ENCODE results near the gene BAIAP2L2.
"Not testable (repeated sequence)": the region's sequence is repeated elsewhere in the genome, so short reads cannot be mapped to it uniquely, and the experiment has no call there.

The BAIAP2L2 gene

DNA sequence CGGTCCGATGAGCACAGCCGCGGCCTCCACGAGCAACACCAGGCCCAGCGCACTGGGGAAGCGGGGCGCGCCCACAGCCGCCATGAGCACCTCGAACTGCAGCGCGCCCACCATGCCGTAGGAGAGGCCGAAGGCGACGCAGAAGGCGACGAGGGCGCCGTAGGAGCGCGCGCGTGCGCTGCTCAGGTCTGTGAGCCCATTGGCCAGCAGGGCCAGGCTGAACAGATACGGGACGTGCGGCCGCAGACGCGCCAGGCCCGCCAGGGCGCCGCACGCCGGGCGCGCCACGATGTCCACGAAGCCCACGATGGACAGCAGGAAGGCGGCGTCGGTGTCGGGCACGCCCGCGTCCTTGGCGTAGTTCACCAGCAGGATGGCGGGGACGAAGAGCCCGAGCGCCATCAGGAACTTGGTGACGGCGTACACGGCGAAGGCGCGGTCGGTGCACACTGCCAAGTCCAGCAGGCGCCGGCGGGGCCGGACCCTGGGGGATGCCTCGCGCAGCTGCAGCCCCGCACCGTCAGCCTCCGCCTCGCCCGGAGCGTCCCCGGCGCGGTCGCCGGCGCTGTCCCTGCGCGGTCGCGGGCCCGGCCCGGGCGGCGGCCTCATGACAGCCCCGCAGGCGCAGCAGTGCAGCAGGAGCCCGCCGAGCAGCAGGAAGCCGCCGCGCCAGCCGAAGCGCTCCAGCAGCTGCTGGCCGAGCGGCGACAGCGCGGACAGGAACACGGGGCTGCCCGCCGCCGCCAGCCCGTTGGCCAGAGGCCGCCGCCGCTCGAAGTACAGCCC, 29.4 kb downstream of the BAIAP2L2 start:
- no peak for DNase-seq (ENCODE audit: low spot score)

DNA sequence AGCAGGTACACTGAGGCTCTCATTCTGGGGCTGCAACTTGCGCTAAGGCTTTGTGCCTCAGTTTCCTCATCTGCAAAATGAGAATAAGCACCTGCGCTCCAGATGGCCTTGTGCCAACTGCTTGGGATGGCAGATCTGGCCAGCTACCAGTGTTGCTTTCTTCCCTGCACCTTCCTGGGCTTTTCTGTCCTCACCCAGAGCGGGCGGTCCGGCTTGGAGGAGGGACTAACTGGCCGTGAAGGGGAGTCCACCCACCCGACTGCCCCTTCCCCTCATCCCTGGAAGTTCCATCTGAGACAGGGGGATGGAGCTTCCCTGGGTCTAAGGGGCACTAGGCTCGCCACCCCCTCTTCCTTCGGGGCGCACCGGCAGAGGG, 30.0 kb downstream of the BAIAP2L2 start:
- no peak for DNase-seq (ENCODE audit: low spot score)

DNA sequence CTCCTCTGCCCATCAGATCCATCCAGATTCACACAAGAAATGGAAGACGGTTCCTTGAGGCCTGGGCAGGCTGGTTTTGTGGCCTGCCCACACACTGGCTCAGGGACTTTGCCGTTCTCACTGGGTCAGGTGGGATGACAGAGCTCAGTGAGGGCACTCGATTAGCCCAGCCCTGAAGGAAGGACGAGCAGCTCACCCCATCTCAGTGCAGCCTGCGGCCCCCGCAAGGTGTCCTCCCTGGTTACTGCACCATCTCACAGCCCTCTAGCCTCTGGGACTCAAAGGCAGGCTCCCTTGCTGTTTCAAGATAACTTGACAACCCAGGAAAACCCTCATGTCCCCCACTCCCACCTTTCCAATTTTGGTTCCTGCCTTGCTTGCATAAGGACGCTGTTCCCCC, 30.7 kb downstream of the BAIAP2L2 start:
- no peak for DNase-seq (ENCODE audit: low spot score)

DNA sequence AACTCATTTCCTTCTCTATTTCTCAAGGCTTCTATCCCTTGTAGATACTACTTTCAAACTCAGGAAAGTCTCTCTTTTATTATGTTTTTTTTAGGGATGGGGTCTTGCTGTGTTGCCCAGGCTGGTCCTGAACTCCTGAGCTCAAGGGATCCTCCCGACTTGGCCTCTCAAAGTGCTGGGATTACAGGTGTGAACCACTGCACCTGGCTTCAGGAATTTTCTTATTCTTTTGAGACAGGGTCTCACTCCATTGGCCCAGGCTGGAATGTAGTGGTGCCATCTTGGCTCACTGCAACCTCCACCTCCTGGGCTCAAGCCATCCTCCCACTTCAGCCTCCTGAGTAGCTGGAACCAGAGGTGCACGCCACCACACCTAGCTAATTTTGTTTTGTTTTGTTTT, 31.3 kb downstream of the BAIAP2L2 start:
- not testable (repeated sequence) for DNase-seq (ENCODE audit: low spot score)

DNA sequence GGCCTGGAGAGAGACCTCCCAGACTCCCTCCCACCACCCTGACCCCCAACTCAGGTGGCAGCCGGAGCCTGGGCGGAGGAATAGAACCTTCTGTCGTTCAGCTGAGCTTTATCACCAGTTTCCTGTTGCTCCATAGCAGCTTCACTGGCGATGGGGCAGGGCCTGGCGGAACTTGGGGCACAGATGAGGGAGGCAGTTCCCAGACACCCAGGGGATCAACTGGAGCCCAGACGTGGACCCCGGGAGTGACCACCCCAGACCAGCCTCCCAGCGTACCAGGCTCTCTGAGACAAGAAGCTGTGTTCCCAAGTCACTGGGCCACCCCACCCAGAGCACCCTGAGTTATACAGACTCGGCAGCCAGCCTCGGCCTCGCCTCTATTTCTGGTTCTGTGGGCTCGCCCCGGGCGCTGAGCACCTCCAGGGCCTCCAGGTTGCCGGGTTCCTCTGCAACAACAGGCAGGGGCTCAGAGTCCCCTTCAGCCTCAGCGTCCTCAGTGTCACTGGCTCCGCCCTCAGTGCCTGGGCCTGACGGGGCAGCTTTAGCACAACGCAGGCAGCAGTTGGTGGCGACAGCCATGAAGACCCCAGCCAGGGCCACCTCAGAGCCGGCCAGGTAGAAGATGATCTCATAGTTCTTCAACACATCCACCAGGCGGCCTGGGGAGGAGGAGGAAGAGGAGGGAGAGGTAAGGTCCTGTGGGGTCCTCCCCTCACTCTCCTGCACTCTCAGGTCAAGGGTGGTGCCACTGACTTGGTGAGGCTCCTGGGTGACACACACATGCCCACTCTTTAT, 32.2 kb downstream of the BAIAP2L2 start:
- no peak for DNase-seq (ENCODE audit: low spot score)

DNA sequence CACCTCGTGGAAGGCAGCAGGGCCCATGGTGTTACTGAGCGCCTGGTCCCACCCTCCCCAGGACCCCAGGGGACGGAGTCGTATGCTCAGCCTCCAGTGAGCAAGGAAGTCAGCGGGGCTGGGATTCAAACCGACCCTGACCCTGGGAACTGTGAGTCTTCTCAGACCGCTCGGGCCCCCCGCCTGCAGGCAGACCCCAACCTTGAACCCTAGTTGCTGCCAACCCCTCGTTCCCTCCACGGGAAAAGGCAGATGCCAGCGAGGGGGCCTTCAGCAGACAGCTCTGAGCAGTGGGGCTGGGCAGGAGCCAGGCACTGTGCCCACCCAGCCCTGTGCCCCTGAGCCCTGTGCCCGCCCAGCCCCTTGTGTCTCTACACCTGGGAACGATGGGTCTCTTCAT, 32.9 kb downstream of the BAIAP2L2 start:
- DNase-seq (ENCODE audit: low spot score) = no peak

DNA sequence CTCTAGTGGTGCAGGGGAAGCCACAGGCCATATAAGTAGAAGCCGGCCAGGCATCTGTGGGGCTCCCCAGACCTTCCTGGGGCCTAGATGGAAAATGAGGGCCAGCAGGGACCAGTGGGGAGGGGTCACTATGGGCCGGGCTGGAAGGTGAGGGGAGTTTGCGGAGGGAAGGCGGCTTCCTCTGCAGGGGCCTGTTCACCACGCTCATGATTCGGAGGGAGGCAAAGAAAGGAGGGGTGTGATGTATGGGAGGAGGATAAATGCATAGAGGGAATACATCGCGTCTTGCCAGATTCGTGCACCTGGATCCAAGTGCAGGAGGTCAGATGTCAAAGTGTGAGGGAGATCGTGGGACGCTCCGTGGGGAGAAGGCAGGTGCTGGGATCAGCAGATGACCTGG, 33.4 kb downstream of the BAIAP2L2 start:
- DNase-seq (ENCODE audit: low spot score) = no peak

DNA sequence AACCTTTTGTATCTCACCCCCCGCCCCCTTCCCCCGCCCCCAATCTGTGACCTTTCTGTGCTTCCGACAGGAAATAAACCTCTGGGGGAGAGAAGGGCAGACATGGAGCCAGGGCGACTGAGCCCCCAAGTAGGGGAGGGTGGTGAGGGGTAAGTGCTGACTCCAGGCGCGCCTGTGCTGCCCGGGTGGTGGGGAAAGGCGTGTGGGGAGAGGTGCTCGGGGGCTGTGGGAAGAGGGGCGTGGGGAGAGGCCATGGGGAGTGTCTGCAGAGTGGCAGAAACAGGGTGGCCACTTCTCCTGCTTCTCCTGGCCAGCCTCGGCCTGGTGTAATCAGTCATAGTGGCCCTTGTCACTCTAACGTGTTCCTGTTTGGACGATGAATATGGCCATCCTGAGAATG, 34.5 kb downstream of the BAIAP2L2 start:
- DNase-seq (ENCODE audit: low spot score) = no peak

DNA sequence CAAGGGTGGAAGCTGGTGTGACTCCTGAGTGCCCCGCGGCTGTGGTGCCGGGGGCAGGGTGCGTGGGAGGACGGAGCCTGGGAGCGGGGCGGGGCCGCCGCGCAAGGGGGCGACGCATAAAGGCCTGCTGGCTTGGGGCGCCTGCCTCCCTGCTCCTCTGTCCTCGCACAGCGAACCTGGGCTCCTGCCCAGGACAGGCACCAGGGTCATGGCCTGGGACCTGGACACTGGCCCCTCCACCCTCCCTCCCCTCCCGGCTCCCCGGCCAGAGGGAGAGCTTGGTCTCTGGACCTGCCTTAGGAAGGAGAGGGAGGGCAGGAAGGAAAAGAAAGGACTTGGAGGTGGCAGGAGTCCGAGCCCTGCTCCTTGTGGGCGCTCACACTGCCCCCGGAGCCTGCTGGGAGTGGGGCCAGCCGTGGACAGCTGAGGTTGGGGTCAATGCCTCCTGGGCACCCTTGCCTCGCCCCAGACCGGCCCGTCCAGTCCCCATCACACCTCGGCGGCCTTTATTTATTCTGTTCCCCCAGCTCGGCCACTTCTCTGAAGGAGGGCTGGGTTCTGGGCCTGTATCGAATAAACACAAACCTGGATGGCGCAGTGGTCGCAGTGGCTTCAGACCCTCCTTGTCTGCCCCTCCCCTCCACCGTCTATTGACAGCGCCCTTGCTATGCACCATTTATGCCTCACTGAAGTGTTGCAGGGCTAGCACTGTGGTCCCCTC, 35.2 kb downstream of the BAIAP2L2 start:
- no peak for DNase-seq (ENCODE audit: low spot score)

DNA sequence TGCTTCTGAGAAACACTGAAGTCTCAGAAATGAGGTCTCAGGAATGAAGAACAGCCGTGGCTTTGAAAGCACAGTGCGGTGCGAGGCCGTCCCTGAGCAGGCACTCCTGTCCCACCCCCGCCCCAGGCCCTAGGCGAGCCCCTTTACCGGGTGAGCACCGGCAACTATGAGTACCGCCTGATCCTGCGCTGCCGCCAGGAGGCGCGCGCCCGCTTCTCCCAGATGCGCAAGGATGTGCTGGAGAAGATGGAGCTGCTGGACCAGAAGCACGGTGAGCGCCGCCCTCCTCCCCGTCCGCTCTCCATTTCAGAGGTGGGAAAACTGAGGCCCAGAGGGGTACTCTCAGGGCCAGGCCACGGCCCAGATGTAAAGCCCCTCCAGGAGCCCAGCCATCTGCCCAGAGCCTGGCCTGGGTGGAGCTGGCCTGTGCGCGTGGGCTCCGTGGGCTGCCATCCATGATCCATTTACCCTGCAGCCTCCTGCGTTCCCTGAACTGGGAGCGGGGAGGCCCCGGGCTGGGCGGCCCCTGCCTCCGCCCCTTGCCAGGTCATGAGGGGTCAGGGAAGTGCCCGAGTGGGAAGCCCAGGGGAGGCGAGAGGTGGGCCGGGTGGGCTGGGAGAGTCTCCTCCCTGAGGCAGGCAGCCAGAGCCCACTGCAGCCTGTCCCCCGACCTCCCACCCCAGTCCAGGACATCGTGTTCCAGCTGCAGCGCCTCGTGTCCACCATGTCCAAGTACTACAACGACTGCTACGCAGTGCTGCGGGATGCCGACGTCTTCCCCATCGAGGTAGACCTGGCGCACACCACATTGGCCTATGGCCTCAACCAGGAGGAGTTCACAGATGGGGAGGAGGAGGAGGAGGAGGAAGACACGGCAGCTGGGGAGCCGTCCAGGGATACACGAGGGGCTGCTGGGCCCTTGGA, 36.0 kb downstream of the BAIAP2L2 start:
- DNase-seq (ENCODE audit: low spot score) = no peak

DNA sequence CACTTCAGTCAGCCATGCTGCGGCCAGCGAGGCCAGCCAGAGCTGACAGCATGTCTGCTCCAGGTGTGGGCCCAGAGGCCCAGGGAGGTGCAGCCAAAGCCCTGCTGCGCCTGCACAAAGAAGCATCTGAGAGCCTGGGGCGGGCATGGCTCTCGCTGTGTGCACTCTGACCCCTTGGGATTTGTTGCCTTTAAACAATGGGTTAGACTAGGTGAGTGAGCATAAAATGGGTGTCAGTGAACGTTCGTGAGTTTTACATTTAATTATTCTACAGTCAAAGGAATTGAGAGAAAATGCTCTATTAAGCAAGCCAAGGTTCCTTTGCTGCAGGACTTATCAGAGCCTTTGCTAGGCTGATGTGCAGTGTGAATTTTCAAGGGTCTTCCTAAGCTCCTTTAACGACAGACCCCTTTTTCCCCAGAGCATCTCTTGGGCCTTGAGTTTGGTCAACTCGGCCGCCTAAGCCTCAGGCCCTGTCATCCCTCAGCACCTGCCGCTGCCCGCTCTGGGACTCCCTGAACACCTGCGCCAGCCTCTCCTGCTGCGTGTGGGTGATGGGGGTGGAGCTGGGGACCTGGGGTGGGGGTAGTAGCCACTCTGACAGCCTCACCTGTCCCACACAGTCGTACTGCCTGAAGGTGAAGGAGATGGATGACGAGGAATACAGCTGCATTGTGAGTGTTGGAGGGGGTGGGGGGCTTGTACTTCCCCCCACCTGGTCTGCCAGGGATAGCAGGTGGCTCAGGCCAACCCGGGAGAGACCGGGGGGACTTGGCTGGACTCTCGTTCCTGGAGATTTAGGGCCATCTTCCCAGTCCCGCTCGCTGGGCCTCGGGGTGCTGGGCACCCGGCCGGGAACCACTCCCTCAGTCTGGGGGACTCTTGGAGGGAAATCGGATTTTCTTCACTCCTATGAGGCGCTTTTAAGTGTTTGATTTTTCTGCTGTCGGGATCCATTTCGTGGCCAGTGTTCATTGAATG, 37.0 kb downstream of the BAIAP2L2 start:
- no peak for DNase-seq (ENCODE audit: low spot score)

DNA sequence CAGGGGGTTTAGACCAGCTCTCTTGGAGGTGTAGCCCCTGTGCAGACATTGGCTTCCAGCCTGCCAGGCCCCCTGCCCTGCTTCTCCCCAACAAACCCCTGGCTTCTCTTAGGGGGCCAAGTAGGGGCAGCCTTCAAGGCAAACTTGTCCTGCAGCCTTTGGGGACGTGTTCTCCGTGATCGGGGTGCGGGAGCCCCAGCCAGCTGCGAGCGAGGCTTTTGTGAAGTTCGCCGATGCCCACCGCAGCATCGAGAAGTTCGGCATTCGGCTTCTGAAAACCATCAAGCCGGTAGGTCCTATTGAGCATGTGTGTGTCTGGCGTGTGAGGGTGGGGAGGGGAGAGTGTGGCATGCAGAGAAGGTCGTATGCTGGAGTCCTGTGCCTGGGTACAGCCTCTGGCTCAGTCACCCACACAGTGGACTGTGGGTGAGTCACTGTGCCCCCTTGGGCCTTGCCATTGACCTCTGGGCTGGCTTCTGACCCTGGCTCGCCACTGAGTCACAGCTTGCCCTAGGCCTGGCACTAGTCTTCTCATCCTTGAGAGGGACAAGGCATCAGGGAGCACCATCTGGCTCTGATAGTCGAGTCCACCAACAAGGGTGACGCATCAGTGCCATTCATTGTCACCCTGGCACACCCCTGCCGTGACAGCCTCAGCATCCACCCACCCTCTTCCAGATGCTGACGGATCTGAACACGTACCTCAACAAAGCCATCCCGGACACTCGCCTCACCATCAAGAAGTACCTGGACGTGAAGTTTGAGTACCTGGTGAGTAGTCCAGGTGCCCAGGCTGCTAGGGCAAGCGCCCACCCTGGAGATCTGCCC, 37.9 kb downstream of the BAIAP2L2 start:
- no peak for DNase-seq (ENCODE audit: low spot score)

DNA sequence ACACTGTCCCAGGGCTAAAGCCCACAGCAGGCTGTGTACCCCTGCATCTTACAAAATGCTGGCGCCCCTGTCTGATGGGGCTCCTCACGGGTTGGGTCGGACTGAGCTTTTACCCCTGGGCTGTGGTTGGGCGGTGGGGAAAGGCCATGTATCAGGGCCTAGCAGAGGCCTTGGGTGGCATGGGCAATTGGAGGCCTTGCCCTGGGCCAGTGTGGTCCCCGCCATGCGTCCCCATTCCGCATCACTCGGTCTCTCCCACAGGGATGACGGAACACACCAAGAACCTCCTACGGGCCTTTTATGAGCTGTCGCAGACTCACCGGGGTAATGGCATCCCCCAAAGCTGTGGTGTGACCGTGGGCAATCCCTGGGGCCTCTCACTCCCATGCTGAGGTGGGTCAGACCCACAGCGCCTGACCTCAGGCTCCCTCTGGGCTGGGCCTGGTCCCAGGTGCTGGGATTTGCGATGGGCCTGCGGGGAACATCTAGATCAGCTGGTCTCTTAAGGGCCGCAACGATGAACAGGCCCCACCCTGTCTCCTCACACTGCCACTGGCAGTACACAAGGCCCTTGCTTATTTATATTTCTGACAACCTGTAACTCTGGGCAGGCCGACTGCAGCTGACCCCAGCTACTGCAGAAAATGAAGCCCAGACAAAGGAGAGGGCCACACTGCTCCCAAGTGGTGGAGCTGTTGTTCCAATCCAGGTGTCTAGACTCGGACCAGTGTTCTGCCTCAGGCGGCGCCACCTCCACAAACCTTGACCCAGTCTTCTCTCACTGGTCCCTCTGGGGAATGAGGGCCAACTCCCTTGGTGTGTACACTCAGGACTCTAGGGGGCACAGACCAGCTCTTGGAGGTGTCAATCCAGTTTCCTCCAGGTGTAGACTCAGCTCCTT, 38.8 kb downstream of the BAIAP2L2 start:
- no peak for DNase-seq (ENCODE audit: low spot score)

DNA sequence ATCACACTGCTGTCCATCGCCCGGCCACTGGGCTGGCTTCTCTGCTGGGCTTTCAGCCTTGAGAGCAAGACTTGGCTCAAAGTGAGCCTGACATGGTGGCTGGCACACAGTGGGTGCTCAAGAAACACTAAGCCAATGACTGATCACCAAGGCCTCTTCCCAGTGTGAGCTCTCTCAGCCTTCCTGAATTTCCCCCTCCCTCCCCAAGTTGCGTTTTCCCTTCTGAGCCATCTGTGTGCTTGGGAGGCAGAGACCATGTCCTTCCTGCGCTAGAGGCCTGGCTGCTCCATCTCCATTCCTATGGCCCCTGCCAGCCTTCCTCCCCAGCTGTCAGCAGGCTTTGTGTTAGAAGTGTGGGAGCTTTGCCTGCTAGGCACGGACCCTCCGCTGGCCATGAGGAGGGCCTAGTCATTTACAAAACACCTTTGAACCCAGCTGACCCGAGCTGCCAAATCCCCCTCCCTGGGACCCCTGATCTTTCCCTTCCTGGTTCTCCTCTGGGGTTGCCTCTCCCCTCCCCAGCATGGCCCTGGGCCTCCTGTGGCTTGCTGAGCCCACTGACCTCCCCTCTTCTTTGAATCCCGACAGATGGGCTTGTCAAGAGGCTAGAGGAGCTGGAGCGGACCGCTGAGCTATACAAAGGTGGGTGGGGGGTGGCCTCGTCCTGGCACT, 40.1 kb downstream of the BAIAP2L2 start:
- DNase-seq (ENCODE audit: low spot score) = no peak

DNA sequence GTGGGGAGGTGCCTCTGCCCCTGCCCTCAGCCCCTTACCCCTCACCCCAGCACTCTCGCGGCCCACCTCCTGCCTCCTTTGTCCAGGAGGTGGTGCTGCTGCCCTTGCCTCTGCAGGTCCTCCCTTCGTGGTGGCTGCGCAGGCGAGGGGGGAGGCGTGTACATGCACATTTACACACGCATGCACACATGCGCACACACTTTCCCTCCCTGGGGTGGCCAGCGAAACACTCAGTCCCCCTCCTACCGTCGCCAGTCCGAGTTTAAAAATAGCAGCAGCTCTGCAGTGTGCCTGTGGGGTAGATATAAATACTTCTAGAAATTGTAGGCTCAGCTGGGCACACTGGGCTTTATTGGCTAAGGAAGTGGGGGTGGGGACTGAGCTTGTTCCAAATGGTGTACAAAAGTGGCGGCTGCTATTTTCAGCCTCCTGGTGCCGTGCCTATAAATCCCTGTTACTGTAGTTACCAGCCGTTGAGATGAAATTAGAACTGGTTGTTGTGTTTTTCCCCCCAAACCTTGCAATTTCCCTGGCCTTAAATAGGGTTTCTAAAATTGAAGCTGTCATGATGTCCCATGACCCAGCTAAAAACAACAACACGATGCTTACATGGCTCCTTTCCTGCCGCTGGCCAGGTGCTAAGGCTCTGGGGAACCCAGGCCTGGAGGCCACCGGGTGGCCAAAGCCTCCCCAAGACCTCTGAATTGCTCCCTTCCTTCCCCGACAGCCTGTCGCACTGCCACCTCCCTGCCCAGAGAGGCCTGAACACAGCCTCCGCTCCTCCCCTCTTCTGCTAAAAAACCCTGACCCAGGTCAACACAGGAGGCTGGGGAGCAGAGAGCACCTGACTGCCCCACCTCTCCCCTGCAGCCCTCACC, 40.9 kb downstream of the BAIAP2L2 start:
- DNase-seq (ENCODE audit: low spot score) = no peak

DNA sequence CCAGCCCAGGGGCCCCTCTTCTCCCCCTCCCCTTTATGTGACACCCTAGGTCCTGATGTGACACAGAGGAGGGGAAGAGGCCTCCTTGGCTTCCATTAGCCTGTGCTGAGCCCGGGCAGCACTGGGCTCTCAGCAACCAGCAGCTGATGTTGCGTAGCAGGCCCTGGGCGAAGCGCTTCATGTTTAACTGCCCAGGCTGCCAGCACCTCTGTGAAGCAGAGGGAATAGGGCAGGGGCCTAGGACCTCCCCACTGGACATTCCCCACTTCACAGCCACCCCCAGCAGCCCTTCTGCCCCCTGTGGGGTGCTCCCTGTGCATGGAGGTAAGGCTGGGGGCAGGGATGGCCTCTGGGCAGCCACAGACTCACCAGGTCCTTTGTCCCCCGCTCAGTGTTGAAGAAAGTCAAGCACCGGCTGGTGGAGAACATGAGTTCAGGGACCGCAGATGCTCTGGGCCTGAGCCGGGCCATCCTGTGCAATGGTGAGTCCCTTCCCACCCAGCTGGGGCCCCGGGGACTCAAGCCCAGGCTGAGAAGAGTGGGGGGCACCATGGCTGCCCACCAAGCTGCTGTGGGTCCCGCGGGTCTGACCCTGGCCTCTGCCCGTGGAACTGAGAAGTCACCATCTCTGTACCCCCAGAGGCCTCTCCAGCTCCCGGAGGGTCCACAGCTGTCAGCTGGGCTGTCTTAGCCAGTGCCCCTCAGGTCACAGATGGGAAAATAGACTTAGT, 41.7 kb downstream of the BAIAP2L2 start:
- no peak for DNase-seq (ENCODE audit: low spot score)

All from CD4-positive, alpha-beta T cell treated with Interleukin-2 at 100 ng/mL for 4 hours (primary cell).